GM12872 (cell line): Measurements from ENCODE around the gene ZNF148.

Experiments
- TF ChIP-seq, protein P1 (sequence below): IDR thresholded peaks from 3 replicates; pipeline ENCODE4 v1.5.1; 2011; ENCODE audit warnings: low read depth, mild to moderate bottlenecking, low read length, moderate library complexity; ENCODE audit not compliant: insufficient read depth

Gene ZNF148

DNA sequence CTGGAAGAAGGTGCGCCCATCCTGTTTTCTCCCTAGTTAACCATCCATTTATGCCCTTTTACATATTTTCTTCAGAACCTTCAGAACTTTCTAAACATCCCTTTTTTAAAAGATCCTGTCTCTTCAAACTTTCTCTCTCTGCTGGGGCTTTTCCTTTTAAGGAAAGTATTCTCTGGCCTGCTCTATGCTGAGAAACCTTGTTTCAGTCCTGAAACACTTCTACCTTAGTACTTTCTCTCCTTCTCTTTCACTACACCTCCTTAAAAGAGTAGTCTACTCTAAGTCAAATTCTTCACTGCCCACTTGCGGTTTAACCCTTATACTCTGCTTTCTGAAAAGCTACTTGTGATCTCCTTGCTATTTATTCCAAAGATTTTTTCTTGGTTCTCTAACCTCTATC is 97.0 kb downstream of the ZNF148 start:
- TF ChIP-seq, protein P1, sequence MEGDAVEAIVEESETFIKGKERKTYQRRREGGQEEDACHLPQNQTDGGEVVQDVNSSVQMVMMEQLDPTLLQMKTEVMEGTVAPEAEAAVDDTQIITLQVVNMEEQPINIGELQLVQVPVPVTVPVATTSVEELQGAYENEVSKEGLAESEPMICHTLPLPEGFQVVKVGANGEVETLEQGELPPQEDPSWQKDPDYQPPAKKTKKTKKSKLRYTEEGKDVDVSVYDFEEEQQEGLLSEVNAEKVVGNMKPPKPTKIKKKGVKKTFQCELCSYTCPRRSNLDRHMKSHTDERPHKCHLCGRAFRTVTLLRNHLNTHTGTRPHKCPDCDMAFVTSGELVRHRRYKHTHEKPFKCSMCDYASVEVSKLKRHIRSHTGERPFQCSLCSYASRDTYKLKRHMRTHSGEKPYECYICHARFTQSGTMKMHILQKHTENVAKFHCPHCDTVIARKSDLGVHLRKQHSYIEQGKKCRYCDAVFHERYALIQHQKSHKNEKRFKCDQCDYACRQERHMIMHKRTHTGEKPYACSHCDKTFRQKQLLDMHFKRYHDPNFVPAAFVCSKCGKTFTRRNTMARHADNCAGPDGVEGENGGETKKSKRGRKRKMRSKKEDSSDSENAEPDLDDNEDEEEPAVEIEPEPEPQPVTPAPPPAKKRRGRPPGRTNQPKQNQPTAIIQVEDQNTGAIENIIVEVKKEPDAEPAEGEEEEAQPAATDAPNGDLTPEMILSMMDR, result no peak

DNA sequence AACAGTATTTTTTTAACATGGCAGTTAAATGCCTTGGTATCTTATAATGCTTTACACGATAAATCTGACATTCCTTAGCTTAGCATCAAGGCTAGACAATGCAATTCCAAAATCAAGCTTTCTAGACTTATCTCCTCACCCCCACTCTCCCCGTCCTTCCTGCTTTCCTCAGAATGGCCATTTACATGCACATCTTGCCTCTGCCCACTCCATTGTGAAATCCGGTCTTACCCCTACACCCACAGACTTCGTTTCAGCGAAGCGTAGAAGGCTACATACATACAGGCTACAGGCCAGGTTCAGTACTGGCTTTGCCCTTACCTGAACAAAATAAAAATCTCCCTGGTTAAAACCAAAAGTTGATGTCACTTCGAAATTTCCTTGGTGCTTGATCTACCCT is 104.0 kb downstream of the ZNF148 start:
- TF ChIP-seq, protein P1, result no peak

DNA sequence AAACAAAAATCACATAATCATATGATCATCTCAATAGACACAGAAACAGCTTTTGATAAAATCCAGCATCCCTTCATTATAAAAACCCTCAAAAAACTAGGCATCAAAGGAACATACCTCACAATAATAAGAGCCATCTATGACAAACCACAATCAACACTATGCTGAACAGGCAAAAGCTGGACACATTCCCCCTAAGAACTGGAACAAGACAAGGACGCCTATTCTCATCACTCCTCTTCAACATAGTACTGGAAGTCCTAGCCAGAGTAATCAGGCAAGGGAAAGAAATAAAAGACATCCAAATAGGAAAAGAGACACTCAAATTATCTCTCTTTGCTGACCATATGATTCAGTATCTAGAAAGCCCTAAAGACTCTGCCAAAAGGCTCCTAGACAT is 107.7 kb downstream of the ZNF148 start:
- TF ChIP-seq, protein P1, result no peak

DNA sequence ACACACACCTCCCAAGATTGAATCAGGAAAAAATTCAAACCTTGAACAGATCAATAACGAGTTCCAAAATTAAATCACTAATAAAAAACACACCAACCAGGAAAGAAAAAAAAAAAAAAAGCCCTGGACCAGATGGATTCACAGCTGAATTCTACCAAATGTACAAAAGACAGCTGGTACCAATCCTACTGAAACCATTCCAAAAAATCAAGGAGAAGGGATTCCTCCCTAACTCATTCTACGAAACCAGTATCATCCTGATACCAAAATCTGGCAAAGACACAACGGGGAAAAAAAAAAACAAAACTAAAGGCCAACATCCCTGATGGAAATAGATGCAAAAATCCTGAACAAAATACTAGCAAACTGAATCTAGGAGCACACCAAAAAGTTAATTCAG is 108.2 kb downstream of the ZNF148 start:
- TF ChIP-seq, protein P1, result no peak

DNA sequence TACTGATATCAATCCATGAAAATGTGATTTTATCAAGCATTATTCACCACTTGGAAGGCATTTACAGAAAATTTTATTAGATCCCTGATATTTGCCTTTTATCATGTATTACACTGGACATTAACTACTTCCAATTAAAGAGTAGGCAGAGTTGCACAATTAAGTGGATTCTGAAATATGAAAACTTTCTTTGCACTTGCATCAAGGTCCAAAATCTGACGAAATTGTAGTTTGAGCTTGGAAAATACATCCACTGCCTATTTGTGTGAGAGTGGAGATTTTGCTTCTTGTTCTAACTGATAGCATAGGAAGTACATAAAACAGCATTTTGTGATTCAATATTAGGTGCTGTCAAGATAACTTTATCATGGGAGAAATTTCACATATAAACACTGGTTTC is 113.0 kb downstream of the ZNF148 start:
- TF ChIP-seq, protein P1, result no peak

DNA sequence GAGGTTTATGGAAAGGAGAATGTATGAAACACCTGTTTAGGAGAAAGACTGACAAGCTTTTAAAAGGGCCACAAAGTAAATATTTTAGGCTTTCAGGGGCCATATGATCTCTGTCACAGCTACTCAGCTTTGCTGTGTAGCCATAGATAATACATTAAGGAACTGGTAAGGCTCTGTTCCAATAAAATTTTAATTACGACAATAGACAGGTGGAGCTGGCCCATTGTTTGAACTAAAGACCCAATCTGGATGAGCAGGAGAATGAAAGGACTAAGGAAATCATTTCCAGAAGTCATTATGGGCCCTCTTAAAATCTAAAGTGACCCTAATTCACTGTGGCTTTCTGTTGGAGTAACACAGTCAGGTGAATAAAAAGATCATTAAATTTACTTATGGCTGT is 114.1 kb downstream of the ZNF148 start:
- TF ChIP-seq, protein P1, result no peak

DNA sequence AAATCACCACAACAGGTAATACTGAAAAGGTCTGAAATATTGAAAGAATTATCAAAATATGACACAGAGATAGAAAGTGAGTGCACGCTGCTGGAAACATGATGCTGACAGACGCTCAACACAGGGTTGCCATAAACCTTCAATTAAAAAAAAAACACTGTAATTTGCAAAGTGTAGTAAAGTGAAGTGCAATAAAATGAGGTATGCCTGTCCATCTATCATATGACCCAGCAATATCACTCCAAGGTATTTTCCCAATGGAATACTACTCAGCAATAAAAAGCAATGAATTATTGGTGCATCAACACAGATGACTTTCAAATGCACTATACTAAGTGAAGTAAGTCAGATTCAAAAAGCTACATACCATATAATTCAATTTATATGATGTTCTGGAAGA is 115.0 kb downstream of the ZNF148 start:
- TF ChIP-seq, protein P1, result no peak

DNA sequence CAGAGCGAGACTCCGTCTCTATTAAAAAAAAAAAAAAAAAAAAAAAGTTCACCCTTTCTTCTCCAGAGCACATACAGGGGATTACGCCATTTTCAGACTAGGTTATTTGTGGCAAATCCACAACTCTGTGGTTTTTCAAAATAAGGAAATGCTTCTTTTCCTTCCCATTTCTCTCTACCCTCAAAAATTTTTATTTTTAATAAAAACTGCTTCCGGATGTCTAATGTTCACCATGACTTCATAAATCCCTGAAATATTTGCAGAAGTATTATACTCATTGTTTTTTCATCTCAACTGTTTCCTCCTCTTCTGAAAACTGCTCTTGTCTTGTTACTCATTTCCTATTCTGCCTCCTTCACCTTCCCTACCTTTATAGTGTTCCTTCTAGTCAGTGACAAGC is 117.6 kb downstream of the ZNF148 start:
- TF ChIP-seq, protein P1, result no peak
